Adrenal gland (tissue), 5 donors: ENCODE data around the gene DST.

Experiments used
- CTCF ChIP-seq, 6 experiments: fragments of 450-650 bp in 4 of 6; fragments of 200-600 bp in 2 of 6; sonication (generic) in 1 of 6; IDR thresholded peaks; 1 replicate in 5 of 6; 2 replicates in 1 of 6; pipeline versions ENCODE4 v1.5.1 to v1.8.0; 2016 to 2021; ENCODE audit warnings: antibody characterized with exemption in 6 of 6, mild to moderate bottlenecking in 2 of 6, moderate library complexity in 1 of 6
- POLR2A ChIP-seq, 2 donors: fragments of 450-650 bp; IDR thresholded peaks; one replicate each; pipeline ENCODE4 v1.6.1; 2017; ENCODE audit warnings: antibody characterized with exemption in 2 of 2, mild to moderate bottlenecking in 2 of 2, moderate library complexity in 1 of 2
- donor health status: DM: no; HTN: no; CAD: no.

- TF ChIP-seq CTCF (IDR thresholded peaks at IDR 0.05) (no peak), POLR2A (IDR thresholded peaks at IDR 0.05) (no peak)
Observed at GRCh38 chr6:56573624-56574023, 69.1 kb downstream of the DST start.
